ENCODE data around the gene HLA-DMA. TPM values are rescaled to one million over a fixed set of nuclear protein-coding genes. Genes with fewer than 3 reads are reported as not detected.
A peak's percentile ranks its signal among the peaks of the same experiment; 100 is the strongest.

The HLA-DMA gene
- total RNA-seq, 2 donors from 2014 or later: 4.9 to 19.0 TPM

DNA sequence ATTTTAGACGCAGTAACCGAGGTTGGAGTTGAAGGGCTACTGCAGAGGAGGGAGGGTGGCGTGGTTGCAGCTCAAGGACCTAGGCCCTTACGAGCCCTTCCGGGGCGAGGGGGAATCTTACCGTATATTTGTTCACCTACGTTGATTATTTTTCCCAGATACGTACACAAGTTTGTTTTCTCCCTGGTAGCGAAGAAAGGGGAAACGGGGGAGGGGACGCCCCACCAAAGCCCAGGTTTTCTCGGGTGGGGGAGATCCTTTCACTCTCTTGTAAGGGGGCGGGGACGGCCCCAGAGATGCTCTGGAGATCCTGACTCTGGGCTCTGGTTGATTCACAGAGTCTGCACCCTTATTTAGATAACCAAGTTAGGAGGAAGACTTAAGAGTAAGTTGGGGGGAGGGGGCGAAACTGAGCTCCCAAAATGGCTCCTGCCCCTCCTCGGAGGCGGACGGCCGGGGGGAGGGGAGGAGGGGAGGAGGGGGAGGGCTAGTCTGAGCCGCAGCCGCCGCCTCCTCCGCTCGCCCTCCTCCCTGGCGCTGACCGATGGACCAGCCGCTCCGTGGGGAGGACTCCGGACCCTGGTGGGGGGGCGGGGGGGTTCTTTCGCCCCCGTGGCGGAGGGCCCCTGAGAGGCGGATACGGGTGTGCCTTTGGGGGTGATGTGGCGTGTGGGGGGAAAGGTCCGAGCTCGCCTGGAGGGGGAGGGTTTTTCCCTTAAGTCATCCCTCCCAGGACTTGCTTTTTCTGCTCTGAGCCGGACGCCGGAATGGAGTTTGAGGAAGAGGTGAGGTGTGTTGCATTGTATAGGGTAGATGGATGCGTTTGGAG lies 17.7 kb upstream of the HLA-DMA start:
- Mint-ChIP-seq H3K9me3 (no peaks in the 10 kb centered on the region), H3K4me1 (peaks cover 19% of the 10 kb centered on the region), H3K27me3 (ENCODE audit: insufficient read depth) (no peaks in the 10 kb centered on the region), H3K36me3 (ENCODE audit: low read depth) (peaks cover 42% of the 10 kb centered on the region), H3K4me3 (peak overlapping the region; percentile 98), H3K27ac (peak overlapping the region; percentile 100)
- Histone ChIP-seq H3K27ac (ENCODE audit: low read depth, low read length) (peak overlapping the region; percentile 99), H3K36me3 (ENCODE audit: control insufficient read depth, insufficient read depth, low read length) (peaks cover 38% of the 10 kb centered on the region), H3K4me3 (ENCODE audit: low read length) (peak overlapping the region; percentile 92), H3K9me3 (ENCODE audit: control insufficient read depth, low read length) (no peaks in the 10 kb centered on the region), H3K4me1 (ENCODE audit: control insufficient read depth, insufficient read depth, low read length) (no peaks in the 10 kb centered on the region), H3K9ac (ENCODE audit: extremely low read depth, low read length, poor library complexity, severe bottlenecking) (peak overlapping the region; percentile 99), H3K27me3 (ENCODE audit: control insufficient read depth, insufficient read depth, low read length, poor library complexity, severe bottlenecking) (no peaks in the 10 kb centered on the region)
- peak; percentile 93 for DNase-seq
- WGBS, 2 experiments (ENCODE audit: insufficient coverage in 1 of 2, insufficient read length in 1 of 2): 0% methylated on average over 5 to 32 of the region's 43 CpGs
- TF ChIP-seq CTCF (conservative IDR thresholded peaks at IDR 0.05): no peak

DNA sequence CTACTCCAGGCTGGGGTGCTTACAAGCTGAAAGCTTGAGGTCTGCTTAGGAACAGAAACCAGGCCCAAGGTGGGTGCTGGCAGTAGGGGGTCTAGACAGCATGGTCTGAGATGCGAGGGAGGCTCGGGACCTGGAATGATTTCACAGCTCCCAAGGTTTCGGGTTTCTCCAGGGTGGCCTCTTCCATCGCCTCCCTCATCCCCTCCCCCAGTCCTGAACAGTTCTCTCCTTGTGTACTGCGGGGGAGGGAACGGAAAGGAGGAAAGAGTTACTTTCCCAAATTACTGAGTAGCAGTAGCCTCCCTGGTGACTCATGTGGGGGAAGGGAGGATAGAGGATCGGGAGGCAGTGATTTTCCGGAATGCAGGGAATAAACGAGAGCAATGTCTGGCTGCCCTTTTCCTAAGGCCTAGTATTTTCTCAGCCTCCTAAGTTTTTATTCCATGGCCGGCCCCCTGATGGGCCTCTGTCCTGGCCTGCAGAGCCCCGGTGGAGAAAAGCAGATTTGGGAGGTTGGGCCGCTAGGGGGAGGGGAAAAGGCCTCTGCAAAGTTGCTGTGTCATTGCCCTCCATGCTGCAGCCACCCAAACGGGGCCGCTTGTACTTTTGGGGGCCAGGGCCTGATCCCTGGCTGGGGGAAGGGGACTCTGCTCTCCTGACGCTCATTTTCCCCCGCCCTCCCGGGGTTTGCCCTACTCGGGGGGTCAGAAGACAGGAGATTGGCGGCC lies 17.0 kb upstream of the HLA-DMA start:
- H3K36me3 Mint-ChIP-seq (ENCODE audit: low read depth): peaks cover 34% of the 10 kb centered on the region
- Histone ChIP-seq H3K27me3 (ENCODE audit: control insufficient read depth, insufficient read depth, low read length, poor library complexity, severe bottlenecking) (no peaks in the 10 kb centered on the region), H3K4me1 (ENCODE audit: control insufficient read depth, insufficient read depth, low read length) (no peaks in the 10 kb centered on the region), H3K9me3 (ENCODE audit: control insufficient read depth, low read length) (no peaks in the 10 kb centered on the region), H3K9ac (ENCODE audit: extremely low read depth, low read length, poor library complexity, severe bottlenecking) (peak overlapping the region; percentile 99), H3K4me3 (ENCODE audit: low read length) (peak overlapping the region; percentile 90), H3K27ac (ENCODE audit: low read depth, low read length) (peak overlapping the region; percentile 99), H3K36me3 (ENCODE audit: control insufficient read depth, insufficient read depth, low read length) (peaks cover 30% of the 10 kb centered on the region)
- 0% methylated on average over 6 to 19 of the region's 19 CpGs for WGBS, 2 experiments (ENCODE audit: insufficient coverage in 1 of 2, insufficient read length in 1 of 2)
- H3K4me1 Mint-ChIP-seq: peaks cover 13% of the 10 kb centered on the region
- TF ChIP-seq CTCF (conservative IDR thresholded peaks at IDR 0.05): peak; percentile 48
- H3K27ac Mint-ChIP-seq: peak overlapping the region; percentile 100
- H3K27me3 Mint-ChIP-seq (ENCODE audit: insufficient read depth): no peaks in the 10 kb centered on the region
- DNase-seq: peak; percentile 93
- H3K4me3 Mint-ChIP-seq: peak overlapping the region; percentile 98
- H3K9me3 Mint-ChIP-seq: no peaks in the 10 kb centered on the region

- peak; percentile 95 for DNase-seq
- Mint-ChIP-seq H3K27ac (peak overlapping the region; percentile 100), H3K36me3 (ENCODE audit: low read depth) (peaks cover 26% of the 10 kb centered on the region), H3K4me1 (peaks cover 17% of the 10 kb centered on the region), H3K9me3 (no peaks in the 10 kb centered on the region), H3K27me3 (ENCODE audit: insufficient read depth) (no peaks in the 10 kb centered on the region), H3K4me3 (peak overlapping the region; percentile 98)
- H3K27me3 ChIP-seq (ENCODE audit: control insufficient read depth, insufficient read depth, low read length, poor library complexity, severe bottlenecking): no peaks in the 10 kb centered on the region
- peak overlapping the region; percentile 99 for H3K27ac ChIP-seq (ENCODE audit: low read depth, low read length)
- H3K9me3 ChIP-seq (ENCODE audit: control insufficient read depth, low read length): no peaks in the 10 kb centered on the region
- peak; percentile 38 for TF ChIP-seq CTCF (conservative IDR thresholded peaks at IDR 0.05)
- 0% methylated on average over 2 to 39 of the region's 40 CpGs for WGBS, 2 experiments (ENCODE audit: insufficient coverage in 1 of 2, insufficient read length in 1 of 2)
- H3K9ac ChIP-seq (ENCODE audit: extremely low read depth, low read length, poor library complexity, severe bottlenecking): peak overlapping the region; percentile 99
- H3K36me3 ChIP-seq (ENCODE audit: control insufficient read depth, insufficient read depth, low read length): peaks cover 22% of the 10 kb centered on the region
- no peaks in the 10 kb centered on the region for H3K4me1 ChIP-seq (ENCODE audit: control insufficient read depth, insufficient read depth, low read length)
- peak overlapping the region; percentile 90 for H3K4me3 ChIP-seq (ENCODE audit: low read length)
Observed at GRCh38 chr6:32968867-32969684, 16.2 kb upstream of the HLA-DMA start.
